SK-N-MC (cell line): ENCODE measurements around the gene ZNF771.

Experiments
- EZH2 ChIP-seq: fragments of 200-600 bp; sonication (generic); IDR thresholded peaks from one replicate; pipeline ENCODE4 v1.6.1; 2017; ENCODE audit warnings: antibody characterized with exemption
- FOXP2 ChIP-seq: optimal IDR thresholded peaks from 2 replicates; pipeline ENCODE3; 2011; ENCODE audit warnings: mild to moderate bottlenecking, moderate library complexity; ENCODE audit not compliant: insufficient read depth; ENCODE audit errors: extremely low read length, control extremely low read depth
- POLR2AphosphoS5 ChIP-seq: IDR thresholded peaks from 2 replicates; pipeline ENCODE4 v1.6.1; 2012; ENCODE audit warnings: mild to moderate bottlenecking, low read depth, low read length, borderline replicate concordance

GRCh38 chr16:30368122-30368791 lies 39.1 kb upstream of the ZNF771 start:
- TF ChIP-seq POLR2AphosphoS5 = no peak
- no peak for TF ChIP-seq EZH2
- TF ChIP-seq FOXP2 = no peak
